Heart left ventricle (tissue), 13 donors: Measurements from ENCODE around the gene RABL6.
"Not testable (repeated sequence)": the region's sequence is repeated elsewhere in the genome, so short reads cannot be mapped to it uniquely, and the experiment has no call there.

ENCODE experiments used
- POLR2A ChIP-seq, 2 donors: fragments of 450-650 bp; IDR thresholded peaks; one replicate each; pipeline ENCODE4 v1.6.1; 2017; ENCODE audit warnings: antibody characterized with exemption in 2 of 2, mild to moderate bottlenecking in 2 of 2, moderate library complexity in 2 of 2
- TF ChIP-seq, protein P1 (sequence below), 12 donors: fragments of 200-600 bp; sonication (generic) in 4 of 12; IDR thresholded peaks; one replicate each; pipeline versions ENCODE4 v1.5.0 to v1.8.0; 2018 to 2022; ENCODE audit warnings: antibody characterized with exemption in 12 of 12, mild to moderate bottlenecking in 5 of 12
- donor health status: ischemic (EF 13 %, LVEDD 7.1; RV severe dilation, severe dysfunction).
- donor health status: DM: no; HTN: yes; CAD: no.
- donor health status: DM: no; HTN: no; CAD: no.
- donor health status: ischemic (EF 25% LVEDD 6.9; RV normal size, moderate dysfunction).
- donor health status: ischemic (EF 25% LVEDD 5.7; RV mildly dilated, moderate dysfunction).
- donor health status: ischemic (EF 35%, LVEDD 5.7; RV mildly dilated, moderate dysfunction).
- donor health status: nonischemic (EF 11% LVEDD 7.7; RV severe dilation, severe dysfunction).
- donor health status: DM: yes; HTN: yes; CAD: no.
- donor health status: PGD.
- donor health status: ischemic (EF 29% LVEDD 5.4; RV normal size, mild dysfunction).
- donor health status: nonischemic (EF 23%, LVEDD 6.1; RV moderate dilation, normal function).

GRCh38 chr9:136866898-136867421 is 59.2 kb downstream of the RABL6 start:
- TF ChIP-seq POLR2A (IDR thresholded peaks at IDR 0.05), result not testable (repeated sequence)
- TF ChIP-seq, protein P1, sequence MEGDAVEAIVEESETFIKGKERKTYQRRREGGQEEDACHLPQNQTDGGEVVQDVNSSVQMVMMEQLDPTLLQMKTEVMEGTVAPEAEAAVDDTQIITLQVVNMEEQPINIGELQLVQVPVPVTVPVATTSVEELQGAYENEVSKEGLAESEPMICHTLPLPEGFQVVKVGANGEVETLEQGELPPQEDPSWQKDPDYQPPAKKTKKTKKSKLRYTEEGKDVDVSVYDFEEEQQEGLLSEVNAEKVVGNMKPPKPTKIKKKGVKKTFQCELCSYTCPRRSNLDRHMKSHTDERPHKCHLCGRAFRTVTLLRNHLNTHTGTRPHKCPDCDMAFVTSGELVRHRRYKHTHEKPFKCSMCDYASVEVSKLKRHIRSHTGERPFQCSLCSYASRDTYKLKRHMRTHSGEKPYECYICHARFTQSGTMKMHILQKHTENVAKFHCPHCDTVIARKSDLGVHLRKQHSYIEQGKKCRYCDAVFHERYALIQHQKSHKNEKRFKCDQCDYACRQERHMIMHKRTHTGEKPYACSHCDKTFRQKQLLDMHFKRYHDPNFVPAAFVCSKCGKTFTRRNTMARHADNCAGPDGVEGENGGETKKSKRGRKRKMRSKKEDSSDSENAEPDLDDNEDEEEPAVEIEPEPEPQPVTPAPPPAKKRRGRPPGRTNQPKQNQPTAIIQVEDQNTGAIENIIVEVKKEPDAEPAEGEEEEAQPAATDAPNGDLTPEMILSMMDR (IDR thresholded peaks at IDR 0.05), result not testable (repeated sequence)
